Transverse colon (tissue), 4 donors: ENCODE data around the gene UBR3. TPM values are rescaled to one million over a fixed set of nuclear protein-coding genes. Genes with fewer than 3 reads are reported as not detected.
"Not testable (repeated sequence)": the region's sequence is repeated elsewhere in the genome, so short reads cannot be mapped to it uniquely, and the experiment has no call there.

ENCODE experiments used
- DNase-seq: peaks from one replicate; pipeline ENCODE4 v3.0.0-alpha.2; 2019
- H3K27ac ChIP-seq, 4 donors: fragments of 200-600 bp; sonication (generic); 2 replicates each; pipeline ENCODE4 v1.5.1; 2016 to 2018; ENCODE audit warnings: inconsistent platforms in 4 of 4
- H3K27me3 ChIP-seq: fragments of 200-600 bp; sonication (generic); 2 replicates; pipeline ENCODE4 v1.5.1; 2017; ENCODE audit warnings: inconsistent platforms
- H3K36me3 ChIP-seq, 4 donors: fragments of 200-600 bp; sonication (generic); 2 replicates each; pipeline ENCODE4 v1.5.1; 2017 to 2019; ENCODE audit warnings: inconsistent platforms in 4 of 4
- H3K4me1 ChIP-seq, 4 donors: fragments of 200-600 bp; sonication (generic); 2 replicates each; pipeline ENCODE4 v1.5.1; 2017 to 2020; ENCODE audit warnings: inconsistent platforms in 4 of 4
- H3K4me3 ChIP-seq, 4 donors: fragments of 200-600 bp; sonication (generic); 1 replicate in 1 of 4; 2 replicates in 3 of 4; pipeline versions ENCODE4 v1.5.1 to v1.6.1; 2017 to 2019; ENCODE audit warnings: inconsistent platforms in 4 of 4
- H3K9me3 ChIP-seq, 2 donors: fragments of 200-600 bp; sonication (generic); 2 replicates each; pipeline ENCODE4 v1.5.1; 2017 to 2019; ENCODE audit warnings: inconsistent platforms in 2 of 2
- CTCF ChIP-seq, 5 experiments: fragments of 200-600 bp in 3 of 5; fragments of 450-650 bp in 2 of 5; sonication (generic) in 3 of 5; IDR thresholded peaks; 1 replicate in 2 of 5; 2 replicates in 3 of 5; pipeline ENCODE4 v1.5.1; 2016 to 2017; ENCODE audit warnings: antibody characterized with exemption in 5 of 5, inconsistent platforms in 3 of 5, mild to moderate bottlenecking in 2 of 5, moderate library complexity in 1 of 5
- EP300 ChIP-seq: sonication (generic); formaldehyde crosslinking; IDR thresholded peaks from one replicate; pipeline ENCODE4 v1.6.1; 2017; ENCODE audit warnings: antibody characterized with exemption, low read depth
- POLR2A ChIP-seq: fragments of 450-650 bp; IDR thresholded peaks from one replicate; pipeline ENCODE4 v1.6.1; 2016; ENCODE audit warnings: antibody characterized with exemption, mild to moderate bottlenecking, moderate library complexity
- POLR2AphosphoS5 ChIP-seq, 3 donors: sonication (generic); formaldehyde crosslinking; IDR thresholded peaks; one replicate each; pipeline ENCODE4 v1.6.1; 2016; ENCODE audit warnings: antibody characterized with exemption in 3 of 3
- WGBS, 2 donors: methylation state at CpG; one replicate each; pipeline ENCODE4 v1.1.5; 2018; ENCODE audit warnings: low coverage in 1 of 2; 5-methylcytosine and 5-hydroxymethylcytosine counted together
- in situ Hi-C, 4 donors: fragments of 200-750 bp; cut with MboI; loops; one replicate each; pipeline versions ENCODE4 v1.15.0 to v1.15.1; 2017; ENCODE audit warnings: low sequenced_read_pairs in 3 of 4, low pct_ligation_motif_present in 1 of 4, low pct_unique_long_range_greater_than_20kb in 1 of 4
- intact Hi-C: fragments of 100-400 bp; cut with DNase I; formaldehyde crosslinking; loops from one replicate; pipeline ENCODE4 v1.15.1; 2023; ENCODE audit warnings: low total_unique reads
- total RNA-seq, 4 donors: library from RNA; depleted of rRNA; stranded (reverse); fragments of >200 nt; gene quantifications; one replicate each; pipeline ENCODE4 v1.1.0, GENCODE V29; 2016

Gene UBR3
- total RNA-seq, 4 donors from 2014 or later, result 45.2 to 79.0 (median 74.1) TPM

DNA sequence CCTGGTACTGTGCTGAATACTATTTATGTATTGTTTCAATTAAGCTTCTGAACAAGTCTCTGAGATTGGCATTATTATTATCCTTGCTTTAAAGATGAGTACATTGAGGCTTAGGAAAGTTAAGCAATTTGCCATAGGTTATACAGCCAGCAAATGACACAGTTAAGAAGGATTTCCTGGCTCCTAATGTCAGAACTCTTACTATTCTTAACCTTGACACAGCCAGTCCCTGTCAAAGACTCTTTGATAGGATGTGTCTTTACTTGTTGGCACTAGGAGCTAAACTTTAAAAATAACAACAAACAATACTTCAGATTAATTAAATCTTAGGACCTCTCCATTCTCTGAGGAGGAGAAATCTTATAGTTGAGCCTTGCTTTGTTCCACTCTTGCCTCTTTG is 70.6 kb downstream of the UBR3 start:
- no peak for TF ChIP-seq POLR2AphosphoS5 (IDR thresholded peaks at IDR 0.05)
- no peak for TF ChIP-seq CTCF (IDR thresholded peaks at IDR 0.05)
- no peak for TF ChIP-seq POLR2A
- TF ChIP-seq EP300, result no peak
- no peak overlapping the region for H3K4me3 ChIP-seq
- H3K27me3 ChIP-seq, result no peaks in the 10 kb centered on the region
- no peaks in the 10 kb centered on the region for H3K4me1 ChIP-seq
- no peak overlapping the region for H3K27ac ChIP-seq
- intact Hi-C loops (no loop called here), in situ Hi-C loops (no loop called here)
- DNase-seq, result no peak
- peaks cover 0 to 7% (median 0%) of the 10 kb centered on the region in 4 donors for H3K36me3 ChIP-seq
- no peaks in the 10 kb centered on the region for H3K9me3 ChIP-seq

GRCh38 chr2:169900103-169900502 is 72.8 kb downstream of the UBR3 start:
- H3K36me3 ChIP-seq, H3K9me3 ChIP-seq, intact Hi-C loops, in situ Hi-C loops, H3K27ac ChIP-seq, H3K4me1 ChIP-seq, H3K4me3 ChIP-seq, H3K27me3 ChIP-seq, DNase-seq: not testable (repeated sequence)
- WGBS, 2 donors, result 78% methylated on average over 4 of the region's 4 CpGs; no CpG with 5 or more reads in 1 of the 2 donors

- H3K36me3 ChIP-seq, result peaks cover 0 to 7% (median 0%) of the 10 kb centered on the region in 4 donors
- no peaks in the 10 kb centered on the region for H3K27me3 ChIP-seq
- H3K4me1 ChIP-seq, result no peaks in the 10 kb centered on the region
- in situ Hi-C loops, result no loop called here
- intact Hi-C loops, result no loop called here
- DNase-seq, result no peak
- 90 to 97% methylated on average over 3 of the region's 3 CpGs for WGBS, 2 donors
- no peak for TF ChIP-seq CTCF (IDR thresholded peaks at IDR 0.05)
- TF ChIP-seq POLR2A, result no peak
- no peak for TF ChIP-seq POLR2AphosphoS5 (IDR thresholded peaks at IDR 0.05)
- TF ChIP-seq EP300, result no peak
- no peak overlapping the region for H3K4me3 ChIP-seq
- H3K27ac ChIP-seq, result no peak overlapping the region
- H3K9me3 ChIP-seq, result no peaks in the 10 kb centered on the region
These were observed 73.4 kb downstream of the UBR3 start for GRCh38 chr2:169900686-169901085.

GRCh38 chr2:169906731-169907130 is 79.5 kb downstream of the UBR3 start:
- Histone ChIP-seq H3K27ac (no peak overlapping the region), H3K36me3 (peaks cover 0 to 2% (median 0%) of the 10 kb centered on the region in 4 donors), H3K4me1 (no peaks in the 10 kb centered on the region), H3K4me3 (no peak overlapping the region), H3K9me3 (no peaks in the 10 kb centered on the region), H3K27me3 (no peaks in the 10 kb centered on the region)
- intact Hi-C loops (no loop called here), in situ Hi-C loops (no loop called here)
- WGBS, 2 donors, result 82 to 88% methylated on average over 2 of the region's 2 CpGs
- TF ChIP-seq EP300 (no peak), POLR2A (no peak), CTCF (IDR thresholded peaks at IDR 0.05) (no peak), POLR2AphosphoS5 (IDR thresholded peaks at IDR 0.05) (no peak)
- DNase-seq, result no peak

DNA sequence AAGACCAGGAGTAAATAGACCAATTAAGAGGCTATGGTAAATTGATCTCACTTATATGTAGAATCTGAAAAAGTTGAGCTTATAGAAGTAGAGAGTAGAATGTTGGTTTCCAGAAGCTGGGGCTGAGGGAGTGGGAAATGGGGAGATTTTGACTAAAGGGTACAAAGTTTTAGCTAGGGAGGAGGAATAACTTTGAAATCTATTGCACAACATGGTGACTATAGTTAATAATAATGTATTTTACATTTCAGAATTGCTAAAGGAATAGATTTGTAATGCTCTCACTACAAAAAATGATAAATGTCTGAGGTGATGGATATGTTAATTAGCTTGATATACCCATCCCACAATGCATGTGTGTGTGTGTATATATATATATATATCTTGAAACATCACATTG is 82.1 kb downstream of the UBR3 start:
- TF ChIP-seq POLR2A (no peak), POLR2AphosphoS5 (IDR thresholded peaks at IDR 0.05) (no peak), EP300 (no peak), CTCF (IDR thresholded peaks at IDR 0.05) (no peak)
- Histone ChIP-seq H3K36me3 (peaks cover 0 to 6% (median 1%) of the 10 kb centered on the region in 4 donors), H3K4me3 (no peak overlapping the region), H3K9me3 (no peaks in the 10 kb centered on the region), H3K27me3 (no peaks in the 10 kb centered on the region), H3K4me1 (no peaks in the 10 kb centered on the region), H3K27ac (no peak overlapping the region)
- no peak for DNase-seq
- intact Hi-C loops, result no loop called here
- in situ Hi-C loops, result no loop called here
